Prostate gland (tissue), 2 donors: ENCODE results near the gene CFAP45.
A peak's percentile ranks its signal among the peaks of the same experiment; 100 is the strongest.

Experiments used
- CTCF ChIP-seq, 4 experiments: fragments of 200-600 bp in 2 of 4; fragments of 450-650 bp in 2 of 4; sonication (generic) in 2 of 4; IDR thresholded peaks; 1 replicate in 3 of 4; 2 replicates in 1 of 4; pipeline ENCODE4 v1.5.1; 2016 to 2019; ENCODE audit warnings: antibody characterized with exemption in 4 of 4, mild to moderate bottlenecking in 2 of 4, moderate library complexity in 2 of 4
- POLR2A ChIP-seq: fragments of 450-650 bp; IDR thresholded peaks from one replicate; pipeline ENCODE4 v1.6.1; 2016; ENCODE audit warnings: antibody characterized with exemption, mild to moderate bottlenecking
- POLR2AphosphoS5 ChIP-seq: sonication (generic); formaldehyde crosslinking; IDR thresholded peaks from one replicate; pipeline ENCODE4 v1.6.1; 2017; ENCODE audit warnings: antibody characterized with exemption

- TF ChIP-seq POLR2A: peak; percentile 40
- peak; percentile 31 to 77 (median 70) for TF ChIP-seq CTCF (IDR thresholded peaks at IDR 0.05)
- TF ChIP-seq POLR2AphosphoS5: peak; percentile 93
Observed at GRCh38 chr1:159945483-159946241, 45.7 kb upstream of the CFAP45 start, which contains the start of gene IGSF9.
